ENCODE results near the gene ARHGEF40. TPM values are rescaled to one million over a fixed set of nuclear protein-coding genes. Genes with fewer than 3 reads are reported as not detected.

ARHGEF40 gene
- polyA plus RNA-seq, 1 donor from 2014 or later, result not detected

- no peak overlapping the region for H3K4me3 Mint-ChIP-seq
- H3K27ac Mint-ChIP-seq, result no peak overlapping the region
- no peaks in the 10 kb centered on the region for H3K9me3 Mint-ChIP-seq
- peaks cover 41% of the 10 kb centered on the region for H3K27me3 Mint-ChIP-seq
- peaks cover under 1 to 3% (median 2%) of the 10 kb centered on the region in 3 donors for H3K4me1 Mint-ChIP-seq
- H3K36me3 Mint-ChIP-seq, result no peaks in the 10 kb centered on the region
Measured at GRCh38 chr14:21063479-21063878, 6.6 kb upstream of the ARHGEF40 start.

DNA sequence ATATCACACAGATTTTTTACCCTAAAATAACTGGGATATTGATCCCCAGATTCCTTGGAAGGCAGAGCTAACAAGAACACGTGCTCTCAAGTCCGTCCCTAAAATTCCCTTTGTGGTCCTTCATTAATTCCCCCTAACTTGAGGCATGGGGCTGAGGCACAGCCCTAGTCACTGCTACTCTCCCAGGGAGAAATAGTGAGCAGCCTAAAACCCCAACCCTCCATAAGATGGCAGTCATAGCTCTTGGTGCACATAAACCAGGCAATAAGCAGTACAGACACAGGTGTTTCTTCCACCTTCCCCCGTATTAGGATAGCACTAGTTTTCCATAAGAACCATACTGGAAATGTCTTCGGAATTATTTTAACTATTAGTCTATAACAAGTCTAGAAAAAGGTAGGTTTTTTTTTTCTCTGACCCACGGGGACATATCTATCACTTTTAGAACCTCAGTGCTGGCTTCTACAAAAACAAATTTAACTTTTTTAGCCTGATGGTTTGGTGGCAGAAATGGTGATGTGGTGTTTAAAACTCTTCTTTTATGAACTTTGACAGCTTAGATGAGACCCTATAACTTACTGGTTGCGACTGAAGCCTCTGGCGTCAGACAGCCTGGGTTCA is 3.1 kb upstream of the ARHGEF40 start:
- peaks cover 50% of the 10 kb centered on the region for H3K27me3 Mint-ChIP-seq
- H3K9me3 Mint-ChIP-seq, result no peaks in the 10 kb centered on the region
- H3K4me3 Mint-ChIP-seq, result peak overlapping the region in 1 of 4 donors; percentile 65
- no peak overlapping the region for H3K27ac Mint-ChIP-seq
- peaks cover 14 to 25% (median 19%) of the 10 kb centered on the region in 3 donors for H3K4me1 Mint-ChIP-seq
- no peaks in the 10 kb centered on the region for H3K36me3 Mint-ChIP-seq

DNA sequence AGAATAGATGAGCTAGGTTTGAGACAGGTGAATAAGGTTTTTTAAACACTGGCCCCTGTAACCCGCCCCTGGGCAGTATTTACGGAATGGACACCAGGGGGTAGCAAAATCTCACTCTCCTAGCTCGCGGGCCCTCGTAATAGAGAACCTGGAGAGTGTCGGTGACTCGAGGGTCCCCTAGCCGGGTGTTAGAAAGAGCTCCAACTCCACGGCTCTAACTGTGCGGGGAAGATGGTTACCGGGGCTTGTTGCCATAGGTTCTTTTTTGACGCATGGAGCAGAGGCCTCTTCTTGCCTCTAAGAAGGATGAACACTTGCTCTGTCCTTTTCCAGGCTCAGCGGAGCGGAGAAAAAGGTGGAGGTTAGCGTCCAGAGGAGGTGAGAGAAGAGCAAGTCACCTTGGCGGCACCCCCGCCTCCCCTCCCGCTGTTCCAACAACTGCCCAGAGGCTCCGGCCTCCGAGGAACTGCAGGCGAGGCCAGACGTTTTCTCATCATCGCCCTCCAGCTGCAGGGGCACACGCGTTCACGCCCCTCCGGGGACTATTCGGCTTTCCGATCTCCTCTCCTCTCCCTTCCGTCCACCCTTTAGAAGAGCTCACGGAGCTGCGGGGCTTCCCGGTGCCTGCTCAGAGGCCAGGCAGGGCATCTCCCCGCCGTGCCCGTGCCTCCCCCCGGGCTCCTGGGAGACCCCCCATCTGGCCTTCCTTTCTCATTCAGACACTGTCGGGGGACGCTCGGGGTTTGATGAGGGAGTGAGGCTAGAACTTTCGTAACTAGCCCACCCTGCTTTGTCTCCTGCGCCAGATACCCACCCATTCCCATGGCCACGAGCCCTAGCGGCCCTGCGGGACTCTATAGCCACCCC is 1.4 kb upstream of the ARHGEF40 start:
- Mint-ChIP-seq H3K4me3 (peak overlapping the region; percentile 75 to 93 (median 89)), H3K9me3 (no peaks in the 10 kb centered on the region), H3K36me3 (no peaks in the 10 kb centered on the region), H3K27me3 (peaks cover 55% of the 10 kb centered on the region), H3K27ac (peak overlapping the region in 2 of 3 donors; percentile 22 to 83), H3K4me1 (peaks cover 14 to 31% (median 26%) of the 10 kb centered on the region in 3 donors)

GRCh38 chr14:21069388-21070082 is 569 bp upstream of the ARHGEF40 start:
- Mint-ChIP-seq H3K36me3 (no peaks in the 10 kb centered on the region), H3K9me3 (no peaks in the 10 kb centered on the region), H3K27me3 (peaks cover 53% of the 10 kb centered on the region), H3K27ac (peak overlapping the region in 1 of 3 donors; percentile 83), H3K4me1 (peaks cover 14 to 31% (median 26%) of the 10 kb centered on the region in 3 donors), H3K4me3 (peak overlapping the region; percentile 75 to 93 (median 89))

DNA sequence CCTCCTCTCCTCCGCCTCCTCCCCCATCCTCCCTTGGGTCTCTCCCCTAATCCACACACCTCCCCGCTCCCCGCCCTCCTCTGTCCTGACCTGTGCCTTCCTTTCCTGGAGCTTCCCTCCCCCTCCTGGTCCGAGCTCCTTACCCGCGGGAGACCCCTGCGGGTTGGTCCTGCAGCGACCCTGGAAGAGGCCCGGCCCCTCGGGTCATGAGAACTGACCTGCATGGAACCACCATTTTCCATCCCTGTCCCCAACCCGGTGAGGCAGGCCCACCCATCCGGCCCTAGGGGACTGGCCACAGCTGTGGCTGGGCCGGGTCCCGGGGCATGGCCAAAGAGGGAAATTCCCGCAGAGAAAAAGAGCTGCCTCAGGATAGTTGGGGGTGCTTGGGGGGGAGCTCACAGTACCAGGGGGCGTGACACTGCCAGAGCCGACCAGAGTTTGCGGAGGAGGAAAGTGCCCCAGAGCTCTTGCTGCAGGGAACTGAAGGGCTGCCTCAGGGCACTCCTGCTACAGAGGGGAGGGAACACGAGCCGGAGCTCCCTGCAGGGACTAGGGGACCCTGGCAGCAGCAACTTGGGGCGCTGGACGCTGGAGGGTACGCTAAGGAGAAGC is 613 bp downstream of the ARHGEF40 start:
- Mint-ChIP-seq H3K27ac (peak overlapping the region in 2 of 3 donors; percentile 5 to 90), H3K4me1 (peaks cover 14 to 32% (median 26%) of the 10 kb centered on the region in 3 donors), H3K27me3 (peaks cover 45% of the 10 kb centered on the region), H3K9me3 (no peaks in the 10 kb centered on the region), H3K36me3 (no peaks in the 10 kb centered on the region), H3K4me3 (peak overlapping the region; percentile 80 to 95 (median 90))

DNA sequence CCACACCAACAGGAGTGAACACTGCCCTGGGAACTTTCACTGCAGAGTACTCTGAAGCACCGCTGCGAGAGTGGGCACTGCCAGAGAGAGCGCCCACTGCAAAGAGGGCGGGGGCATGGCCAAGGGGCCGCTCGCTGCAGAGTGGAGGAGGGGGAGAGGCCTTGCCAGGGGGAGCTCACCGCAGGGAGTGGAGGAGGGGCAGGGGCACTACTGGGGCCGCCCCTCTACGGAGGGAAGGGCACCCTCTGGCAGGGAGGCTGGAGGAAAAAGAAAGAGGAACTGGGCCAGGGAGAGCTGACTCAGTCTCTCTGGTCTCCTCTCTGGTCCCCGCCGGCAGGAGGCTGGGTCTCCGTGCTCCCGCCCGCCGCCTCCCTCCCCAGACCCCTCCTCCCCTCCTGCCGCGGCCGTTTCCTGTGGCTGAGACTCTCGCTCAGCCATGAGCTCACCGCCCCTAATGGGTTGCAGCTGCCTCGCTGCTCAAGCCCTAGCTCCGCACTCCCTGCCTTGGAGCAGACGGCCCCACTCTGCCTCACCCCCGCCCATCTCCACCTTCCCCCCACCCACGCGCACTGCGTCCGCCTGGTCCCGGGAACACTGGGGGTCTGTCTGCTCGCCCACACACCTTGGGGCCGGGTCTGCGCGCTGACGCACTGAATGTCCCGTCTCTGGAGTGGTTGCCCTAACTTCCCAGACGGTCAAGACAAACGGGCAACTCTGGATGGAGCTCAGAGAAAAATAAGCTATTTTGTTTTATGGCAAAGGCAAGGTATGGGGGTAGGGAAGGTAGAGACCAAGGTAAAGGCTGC is 1.3 kb downstream of the ARHGEF40 start:
- Mint-ChIP-seq H3K4me3 (peak overlapping the region; percentile 80 to 95 (median 90)), H3K27ac (peak overlapping the region in 2 of 3 donors; percentile 5 to 90), H3K27me3 (peaks cover 43% of the 10 kb centered on the region), H3K9me3 (no peaks in the 10 kb centered on the region), H3K4me1 (peaks cover 14 to 34% (median 26%) of the 10 kb centered on the region in 3 donors), H3K36me3 (no peaks in the 10 kb centered on the region)

DNA sequence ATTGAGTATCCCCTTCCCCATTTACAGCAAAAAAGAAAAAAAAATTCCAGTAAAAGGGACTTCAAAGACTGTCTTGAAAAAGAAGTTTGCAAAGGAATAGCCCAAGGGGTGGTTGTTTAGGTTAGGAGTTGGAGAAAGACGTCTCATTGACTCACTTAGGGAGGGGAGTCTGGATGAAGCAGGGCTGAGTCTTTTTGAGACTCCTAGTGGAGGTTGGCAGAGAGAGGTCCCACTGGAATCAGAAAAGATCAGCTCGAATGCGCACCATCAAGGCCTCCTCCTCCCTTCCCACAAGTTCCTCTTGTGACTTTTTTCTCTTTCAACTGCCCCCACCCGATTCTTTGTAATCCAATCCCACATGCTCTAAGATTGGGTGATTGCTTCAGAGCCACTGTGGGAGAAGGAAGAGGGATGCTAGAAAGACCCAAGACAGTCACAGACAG is 1.9 kb downstream of the ARHGEF40 start:
- H3K9me3 Mint-ChIP-seq, result no peaks in the 10 kb centered on the region
- H3K4me3 Mint-ChIP-seq, result peak overlapping the region; percentile 80 to 95 (median 90)
- no peaks in the 10 kb centered on the region for H3K36me3 Mint-ChIP-seq
- H3K27me3 Mint-ChIP-seq, result peaks cover 38% of the 10 kb centered on the region
- H3K4me1 Mint-ChIP-seq, result peaks cover 14 to 34% (median 26%) of the 10 kb centered on the region in 3 donors
- H3K27ac Mint-ChIP-seq, result peak overlapping the region in 1 of 3 donors; percentile 90

GRCh38 chr14:21072781-21073339 is 2.8 kb downstream of the ARHGEF40 start:
- no peak overlapping the region for H3K27ac Mint-ChIP-seq
- no peaks in the 10 kb centered on the region for H3K36me3 Mint-ChIP-seq
- H3K27me3 Mint-ChIP-seq, result peaks cover 33% of the 10 kb centered on the region
- H3K4me1 Mint-ChIP-seq, result peaks cover 14 to 34% (median 26%) of the 10 kb centered on the region in 3 donors
- H3K4me3 Mint-ChIP-seq, result peak overlapping the region in 1 of 4 donors; percentile 86
- H3K9me3 Mint-ChIP-seq, result no peaks in the 10 kb centered on the region

DNA sequence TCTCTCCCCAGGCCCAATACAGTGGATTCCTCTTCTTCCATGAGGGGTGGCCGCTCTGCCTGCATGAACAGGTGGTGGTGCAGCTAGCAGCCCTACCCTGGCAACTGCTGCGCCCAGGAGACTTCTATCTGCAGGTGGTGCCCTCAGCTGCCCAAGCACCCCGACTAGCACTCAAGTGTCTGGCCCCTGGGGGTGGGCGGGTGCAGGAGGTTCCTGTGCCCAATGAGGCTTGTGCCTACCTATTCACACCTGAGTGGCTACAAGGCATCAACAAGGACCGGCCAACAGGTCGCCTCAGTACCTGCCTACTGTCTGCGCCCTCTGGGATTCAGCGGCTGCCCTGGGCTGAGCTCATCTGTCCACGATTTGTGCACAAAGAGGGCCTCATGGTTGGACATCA is 3.8 kb downstream of the ARHGEF40 start:
- Mint-ChIP-seq H3K9me3 (no peaks in the 10 kb centered on the region), H3K36me3 (no peaks in the 10 kb centered on the region), H3K4me3 (peak overlapping the region in 1 of 4 donors; percentile 16), H3K27ac (no peak overlapping the region), H3K27me3 (peaks cover 25% of the 10 kb centered on the region), H3K4me1 (peaks cover 8 to 27% (median 21%) of the 10 kb centered on the region in 3 donors)

DNA sequence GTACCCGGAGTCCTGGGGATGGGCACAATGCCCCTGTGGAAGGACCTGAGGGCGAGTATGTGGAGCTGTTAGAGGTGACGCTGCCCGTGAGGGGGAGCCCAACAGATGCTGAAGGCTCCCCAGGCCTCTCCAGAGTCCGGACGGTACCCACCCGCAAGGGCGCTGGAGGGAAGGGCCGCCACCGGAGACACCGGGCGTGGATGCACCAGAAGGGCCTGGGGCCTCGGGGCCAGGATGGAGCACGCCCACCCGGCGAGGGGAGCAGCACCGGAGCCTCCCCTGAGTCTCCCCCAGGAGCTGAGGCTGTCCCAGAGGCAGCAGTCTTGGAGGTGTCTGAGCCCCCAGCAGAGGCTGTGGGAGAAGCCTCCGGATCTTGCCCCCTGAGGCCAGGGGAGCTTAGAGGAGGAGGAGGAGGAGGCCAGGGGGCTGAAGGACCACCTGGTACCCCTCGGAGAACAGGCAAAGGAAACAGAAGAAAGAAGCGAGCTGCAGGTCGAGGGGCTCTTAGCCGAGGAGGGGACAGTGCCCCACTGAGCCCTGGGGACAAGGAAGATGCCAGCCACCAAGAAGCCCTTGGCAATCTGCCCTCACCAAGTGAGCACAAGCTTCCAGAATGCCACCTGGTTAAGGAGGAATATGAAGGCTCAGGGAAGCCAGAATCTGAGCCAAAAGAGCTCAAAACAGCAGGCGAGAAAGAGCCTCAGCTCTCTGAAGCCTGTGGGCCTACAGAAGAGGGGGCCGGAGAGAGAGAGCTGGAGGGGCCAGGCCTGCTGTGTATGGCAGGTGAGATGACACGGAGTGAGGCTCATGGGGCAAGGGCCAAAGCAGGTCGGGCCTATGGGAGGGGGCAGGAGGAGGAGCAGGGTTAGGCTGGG is 4.5 kb downstream of the ARHGEF40 start:
- no peaks in the 10 kb centered on the region for H3K9me3 Mint-ChIP-seq
- no peak overlapping the region for H3K27ac Mint-ChIP-seq
- peaks cover under 1 to 22% (median 15%) of the 10 kb centered on the region in 3 donors for H3K4me1 Mint-ChIP-seq
- no peaks in the 10 kb centered on the region for H3K36me3 Mint-ChIP-seq
- H3K27me3 Mint-ChIP-seq, result peaks cover 21% of the 10 kb centered on the region
- H3K4me3 Mint-ChIP-seq, result no peak overlapping the region

GRCh38 chr14:21075719-21076437 is 5.8 kb downstream of the ARHGEF40 start:
- Mint-ChIP-seq H3K36me3 (peaks cover 3% of the 10 kb centered on the region), H3K9me3 (no peaks in the 10 kb centered on the region), H3K27ac (no peak overlapping the region), H3K4me1 (peaks cover 0 to 18% (median 13%) of the 10 kb centered on the region in 3 donors), H3K27me3 (peaks cover 18% of the 10 kb centered on the region), H3K4me3 (no peak overlapping the region)

GRCh38 chr14:21077672-21078071 is 7.6 kb downstream of the ARHGEF40 start:
- H3K9me3 Mint-ChIP-seq, result no peaks in the 10 kb centered on the region
- no peak overlapping the region for H3K27ac Mint-ChIP-seq
- peaks cover 12% of the 10 kb centered on the region for H3K27me3 Mint-ChIP-seq
- peaks cover 3% of the 10 kb centered on the region for H3K36me3 Mint-ChIP-seq
- H3K4me1 Mint-ChIP-seq, result peaks cover 0 to 2% (median 0%) of the 10 kb centered on the region in 3 donors
- no peak overlapping the region for H3K4me3 Mint-ChIP-seq
